Right ventricle myocardium inferior (tissue), 1 donor: Measurements from ENCODE around the gene TMEM271. TPM values are rescaled to one million over a fixed set of nuclear protein-coding genes. Genes with fewer than 3 reads are reported as not detected.
"Not testable (repeated sequence)": the region's sequence is repeated elsewhere in the genome, so short reads cannot be mapped to it uniquely, and the experiment has no call there.

Experiments used
- ATAC-seq: fragments of 200-7000 bp; cut with Tn5 transposase; one replicate; pipeline ENCODE4 v1.9.1; 2020; ENCODE audit warnings: mild to moderate bottlenecking, moderate library complexity
- DNase-seq: peaks from one replicate; pipeline ENCODE4 v3.0.0; 2021; ENCODE audit errors: missing footprints
- intact Hi-C: fragments of 100-400 bp; cut with DNase I; formaldehyde crosslinking; loops from one replicate; pipeline ENCODE4 v1.11.0; 2022
- total RNA-seq: library from RNA; stranded (reverse); fragmentation: NEBNext Ultra II Directional; extraction: Animal tissue kit (Norgen Biotek cat#: 25700); gene quantifications from one replicate; pipeline ENCODE4 v1.2.1, GENCODE V29; 2021
- donor health status: DM: no; HTN: yes; CAD: no; lungs with severe emphysema.

Gene TMEM271
- total RNA-seq, 1 donor from 2014 or later = not detected

GRCh38 chr4:569958-570667 is 6.0 kb downstream of the TMEM271 start:
- intact Hi-C loops = no loop called here
- DNase-seq (no peak), ATAC-seq (no peak)

- DNase-seq (no peak), ATAC-seq (no peak)
- intact Hi-C loops = no loop called here
These were observed 7.1 kb downstream of the TMEM271 start for GRCh38 chr4:568962-569361.

DNA sequence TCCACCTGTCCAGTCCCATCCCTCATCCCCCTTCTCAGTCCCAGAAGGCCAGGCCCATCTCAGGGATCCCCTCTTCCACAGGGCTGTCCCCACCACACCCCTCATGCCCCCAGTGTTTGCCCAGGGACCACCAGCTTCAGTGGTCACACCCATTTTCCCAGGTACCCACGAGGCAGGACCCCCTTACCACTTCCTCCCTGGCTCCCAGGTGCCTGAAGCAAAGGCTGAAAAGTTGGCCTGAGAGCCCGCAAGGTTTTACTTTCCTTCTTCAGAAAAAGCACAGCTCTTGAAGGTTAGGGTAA is 7.8 kb downstream of the TMEM271 start:
- ATAC-seq (no peak), DNase-seq (no peak)
- intact Hi-C loops = no loop called here

GRCh38 chr4:567457-568350 is 8.4 kb downstream of the TMEM271 start:
- intact Hi-C loops = no loop called here
- ATAC-seq = no peak
- DNase-seq = no peak

DNA sequence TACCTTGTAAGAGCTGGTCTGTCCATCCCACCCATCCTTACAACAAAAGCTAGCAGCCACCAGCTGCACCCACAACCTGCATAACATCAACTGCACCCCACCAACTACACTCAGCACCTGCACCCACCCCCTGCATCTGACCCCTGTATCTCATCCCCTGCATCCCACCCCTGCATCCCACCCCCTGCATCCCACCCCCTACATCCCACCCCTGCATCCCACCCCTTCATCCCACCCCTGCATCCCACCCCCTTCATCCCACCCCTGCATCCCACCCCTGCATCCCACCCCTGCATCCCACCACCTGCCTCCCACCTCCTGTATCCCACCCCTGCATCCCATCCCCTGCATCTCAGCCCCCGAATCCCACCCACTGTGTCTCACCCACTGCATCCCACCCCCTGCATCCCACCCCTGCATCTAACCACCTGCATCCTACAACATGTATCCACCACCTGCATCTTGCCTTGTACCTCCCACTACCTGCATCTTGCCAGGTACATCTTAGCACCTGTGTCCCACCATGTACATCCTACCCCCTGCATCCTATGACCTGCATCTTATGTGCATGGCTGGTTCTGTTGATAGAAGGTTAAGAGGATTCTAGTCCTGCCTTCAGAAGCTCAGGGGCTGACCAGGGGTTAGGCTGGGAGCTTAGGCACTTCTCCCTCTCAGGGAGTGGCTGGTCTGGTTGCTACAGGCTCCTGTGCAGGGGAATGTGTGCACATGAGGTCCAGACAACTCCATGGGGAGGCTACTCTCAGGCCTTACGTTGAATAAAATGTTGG is 9.4 kb downstream of the TMEM271 start:
- DNase-seq = no peak
- ATAC-seq = no peak
- intact Hi-C loops = no loop called here

- ATAC-seq = no peak
- intact Hi-C loops = no loop called here
- DNase-seq = no peak
These were observed 10.1 kb downstream of the TMEM271 start for GRCh38 chr4:566035-566434.

DNA sequence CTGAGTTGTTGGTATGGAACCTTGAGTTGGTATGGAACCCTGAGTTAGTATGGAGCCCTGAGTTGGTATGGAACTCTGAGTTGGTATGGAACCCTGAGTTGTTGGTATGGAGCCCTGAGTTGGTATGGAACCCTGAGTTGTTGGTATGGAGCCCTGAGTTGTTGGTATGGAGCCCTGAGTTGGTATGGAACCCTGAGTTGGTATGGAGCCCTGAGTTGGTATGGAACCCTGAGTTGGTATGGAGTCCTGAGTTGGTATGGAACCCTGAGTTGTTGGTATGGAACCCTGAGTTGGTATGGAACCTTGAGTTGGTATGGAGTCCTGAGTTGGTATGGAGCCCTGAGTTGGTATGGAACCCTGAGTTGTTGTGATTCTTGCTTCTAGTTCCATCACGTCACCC is 10.5 kb downstream of the TMEM271 start:
- intact Hi-C loops, ATAC-seq, DNase-seq: not testable (repeated sequence)

- DNase-seq, ATAC-seq, intact Hi-C loops: not testable (repeated sequence)
These were observed 13.6 kb downstream of the TMEM271 start for GRCh38 chr4:562458-562857.

- intact Hi-C loops = no loop called here
- DNase-seq (no peak), ATAC-seq (no peak)
These were observed 14.7 kb downstream of the TMEM271 start for GRCh38 chr4:561426-561825.

- DNase-seq (no peak), ATAC-seq (no peak)
- intact Hi-C loops = no loop called here
These were observed 15.3 kb downstream of the TMEM271 start for GRCh38 chr4:560731-561291.

- DNase-seq (no peak), ATAC-seq (no peak)
- intact Hi-C loops = no loop called here
These were observed 16.0 kb downstream of the TMEM271 start for GRCh38 chr4:560061-560460.

DNA sequence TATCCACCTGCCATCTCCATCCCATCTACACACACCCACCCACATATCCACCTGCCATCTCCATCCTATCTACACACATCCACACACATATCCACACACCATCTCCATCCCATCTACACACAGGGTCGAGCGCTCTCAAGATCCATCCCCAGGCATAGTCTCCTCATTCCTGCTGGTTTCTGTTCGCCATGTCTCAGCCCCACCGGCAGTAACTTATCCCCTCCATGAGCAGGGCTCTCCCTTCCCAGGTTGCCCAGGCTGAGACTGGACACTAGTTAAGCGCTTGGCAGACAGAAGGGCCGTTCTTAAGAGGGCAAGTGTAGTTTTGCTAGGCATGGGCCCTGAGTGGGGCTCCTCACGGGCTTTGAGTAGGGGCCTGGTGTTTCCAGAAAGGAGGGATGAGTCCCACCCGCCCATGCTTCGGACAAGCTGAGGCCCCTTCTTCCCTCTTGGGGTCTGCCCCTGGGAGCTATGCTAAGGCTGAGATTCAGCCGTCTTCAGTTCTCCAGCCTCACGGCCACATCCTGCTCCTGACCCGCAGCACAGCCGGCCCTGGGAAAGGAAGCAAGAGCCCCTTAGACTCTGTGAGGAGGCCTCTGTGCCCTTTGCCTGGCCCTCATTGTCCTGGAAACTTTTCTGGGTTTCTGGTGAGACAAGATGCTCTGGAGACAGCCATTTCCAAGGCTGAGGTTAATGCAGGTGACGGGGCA is 20.4 kb downstream of the TMEM271 start:
- DNase-seq = no peak
- intact Hi-C loops = no loop called here

GRCh38 chr4:554793-555320 is 21.2 kb downstream of the TMEM271 start:
- intact Hi-C loops, DNase-seq, ATAC-seq: not testable (repeated sequence)

More for the DNA sequence above, 20.4 kb downstream of the TMEM271 start:
- no peak for ATAC-seq

DNA sequence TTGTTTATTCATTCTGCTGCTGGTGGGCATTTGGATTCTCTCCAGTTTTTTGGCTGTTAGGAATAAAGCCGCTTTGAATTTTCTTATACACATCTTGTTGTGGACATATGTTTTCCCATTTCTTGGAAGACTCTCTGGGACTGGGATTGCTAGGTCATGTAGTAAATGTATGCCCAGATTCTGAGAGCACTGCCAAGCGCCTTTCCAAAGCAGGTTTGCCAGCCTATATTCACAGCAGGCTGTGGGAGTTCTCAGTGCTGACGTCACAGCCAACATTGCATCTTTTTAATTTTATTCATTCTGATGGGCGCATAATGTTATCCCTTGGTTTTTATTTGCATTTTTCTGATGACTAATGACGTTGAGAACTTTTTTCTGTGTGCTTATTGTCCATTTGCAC is 24.1 kb downstream of the TMEM271 start:
- ATAC-seq (no peak), DNase-seq (no peak)
- intact Hi-C loops = no loop called here

DNA sequence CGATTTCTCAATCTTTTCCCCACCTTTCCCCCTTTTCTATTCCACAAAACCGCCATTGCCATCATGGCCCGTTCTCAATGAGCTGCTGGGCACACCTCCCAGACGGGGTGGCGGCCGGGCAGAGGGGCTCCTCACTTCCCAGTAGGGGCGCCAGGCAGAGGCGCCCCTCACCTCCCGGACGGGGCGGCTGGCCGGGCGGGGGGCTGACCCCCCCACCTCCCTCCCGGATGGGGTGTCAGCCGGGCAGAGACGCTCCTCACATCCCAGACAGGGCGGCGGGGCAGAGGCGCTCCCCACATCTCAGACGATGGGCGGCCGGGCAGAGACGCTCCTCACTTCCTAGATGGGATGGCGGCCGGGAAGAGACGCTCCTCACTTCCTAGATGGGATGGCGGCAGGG is 25.8 kb downstream of the TMEM271 start:
- ATAC-seq, DNase-seq, intact Hi-C loops: not testable (repeated sequence)

- intact Hi-C loops = no loop called here
- ATAC-seq (no peak), DNase-seq (no peak)
These were observed 27.1 kb downstream of the TMEM271 start for GRCh38 chr4:548976-549375.

DNA sequence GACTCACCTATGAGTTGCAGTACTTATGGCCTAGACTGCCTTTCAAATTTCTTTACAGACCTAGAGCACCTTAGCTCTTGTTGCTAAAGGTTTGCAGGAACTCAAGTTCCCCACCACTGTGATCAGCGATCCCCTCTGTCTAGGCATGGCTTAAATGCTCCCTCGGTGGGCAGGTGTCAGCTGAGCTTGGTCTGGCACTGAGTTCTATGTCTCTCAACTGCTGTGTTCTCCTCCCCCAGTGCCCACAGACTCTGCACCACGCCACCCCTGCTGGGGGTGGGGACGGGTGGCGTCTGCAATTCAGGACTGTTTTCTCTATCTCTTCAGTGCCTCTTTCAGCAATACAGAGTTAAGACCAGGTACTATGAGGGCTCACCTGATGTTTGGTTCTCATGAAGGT is 30.5 kb downstream of the TMEM271 start:
- ATAC-seq = no peak
- DNase-seq = no peak
- intact Hi-C loops = no loop called here

GRCh38 chr4:544386-545105 is 31.5 kb downstream of the TMEM271 start:
- DNase-seq (no peak), ATAC-seq (no peak)
- intact Hi-C loops = no loop called here
